H54 (cell line): Measurements from ENCODE around the gene GLOD5.
"Not testable (repeated sequence)": the region's sequence is repeated elsewhere in the genome, so short reads cannot be mapped to it uniquely, and the experiment has no call there.

Experiments
- DNase-seq: peaks from one replicate; pipeline ENCODE4 v3.0.0; 2011; ENCODE audit warnings: low spot score, mixed read lengths; ENCODE audit not compliant: insufficient read length
- FAIRE-seq: peaks from 3 replicates; lab custom pipeline; 2011; peaks lifted over from hg19 to GRCh38; lab: Jason Lieb, UNC
- POLR2A ChIP-seq: IDR thresholded peaks from 2 replicates; pipeline ENCODE4 v1.6.1; 2011; ENCODE audit warnings: low read depth, mild to moderate bottlenecking, low read length

GLOD5 gene

GRCh38 chrX:48816014-48816810 lies 54.7 kb downstream of the GLOD5 start:
- FAIRE-seq (no peak), DNase-seq (no peak)
- TF ChIP-seq POLR2A = no peak

GRCh38 chrX:48818098-48818497 lies 56.6 kb downstream of the GLOD5 start:
- FAIRE-seq = no peak
- TF ChIP-seq POLR2A = no peak
- no peak for DNase-seq

GRCh38 chrX:48818866-48819265 lies 57.3 kb downstream of the GLOD5 start:
- FAIRE-seq (no peak), DNase-seq (no peak)
- no peak for TF ChIP-seq POLR2A

- FAIRE-seq = not testable (repeated sequence)
These were observed 57.8 kb downstream of the GLOD5 start for GRCh38 chrX:48819394-48819793.

GRCh38 chrX:48823053-48823452 lies 61.5 kb downstream of the GLOD5 start:
- TF ChIP-seq POLR2A = no peak
- no peak for FAIRE-seq
- DNase-seq = no peak

More at GRCh38 chrX:48819394-48819793, 57.8 kb downstream of the GLOD5 start:
- not testable (repeated sequence) for DNase-seq
